Measurements from ENCODE around the gene NPLOC4.

NPLOC4 gene

DNA sequence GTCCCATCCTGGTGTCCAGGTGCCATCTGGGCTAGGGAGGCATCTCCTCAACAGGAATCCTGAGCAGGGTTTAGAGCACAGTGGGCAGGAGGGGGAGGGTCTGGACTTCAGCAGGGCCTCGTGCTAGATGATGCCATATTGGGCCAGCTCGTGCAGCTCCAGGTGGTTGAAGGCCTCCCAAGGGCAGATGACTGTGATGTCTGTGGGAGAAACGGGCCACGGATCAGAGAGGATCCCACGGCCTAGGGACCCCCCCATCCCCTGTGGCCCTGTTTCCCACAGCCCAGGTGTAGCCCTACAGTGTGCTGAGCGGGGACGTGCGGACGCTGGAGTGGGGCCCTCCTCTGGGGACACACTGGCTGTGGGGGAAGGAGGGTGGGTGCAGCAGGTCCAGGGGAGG is 14.0 kb upstream of the NPLOC4 start:
- H3K27me3 ChIP-seq (ENCODE audit: low read length), result no peaks in the 10 kb centered on the region
- H3K79me2 ChIP-seq (ENCODE audit: insufficient read depth, low read length), result no peaks in the 10 kb centered on the region
- no peak overlapping the region for H3K9ac ChIP-seq (ENCODE audit: low read length)
- no peak overlapping the region for H3K4me2 ChIP-seq (ENCODE audit: low read depth, low read length, poor library complexity, severe bottlenecking)
- H4K20me1 ChIP-seq (ENCODE audit: low read depth, low read length), result no peaks in the 10 kb centered on the region
- no peak for TF ChIP-seq EZH2phosphoT487 (conservative IDR thresholded peaks at IDR 0.05; ENCODE audit: low read length)
- TF ChIP-seq, protein P1, sequence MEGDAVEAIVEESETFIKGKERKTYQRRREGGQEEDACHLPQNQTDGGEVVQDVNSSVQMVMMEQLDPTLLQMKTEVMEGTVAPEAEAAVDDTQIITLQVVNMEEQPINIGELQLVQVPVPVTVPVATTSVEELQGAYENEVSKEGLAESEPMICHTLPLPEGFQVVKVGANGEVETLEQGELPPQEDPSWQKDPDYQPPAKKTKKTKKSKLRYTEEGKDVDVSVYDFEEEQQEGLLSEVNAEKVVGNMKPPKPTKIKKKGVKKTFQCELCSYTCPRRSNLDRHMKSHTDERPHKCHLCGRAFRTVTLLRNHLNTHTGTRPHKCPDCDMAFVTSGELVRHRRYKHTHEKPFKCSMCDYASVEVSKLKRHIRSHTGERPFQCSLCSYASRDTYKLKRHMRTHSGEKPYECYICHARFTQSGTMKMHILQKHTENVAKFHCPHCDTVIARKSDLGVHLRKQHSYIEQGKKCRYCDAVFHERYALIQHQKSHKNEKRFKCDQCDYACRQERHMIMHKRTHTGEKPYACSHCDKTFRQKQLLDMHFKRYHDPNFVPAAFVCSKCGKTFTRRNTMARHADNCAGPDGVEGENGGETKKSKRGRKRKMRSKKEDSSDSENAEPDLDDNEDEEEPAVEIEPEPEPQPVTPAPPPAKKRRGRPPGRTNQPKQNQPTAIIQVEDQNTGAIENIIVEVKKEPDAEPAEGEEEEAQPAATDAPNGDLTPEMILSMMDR (IDR thresholded peaks at IDR 0.05; ENCODE audit: insufficient read depth, low read length, poor library complexity, severe bottlenecking), result no peak
- H3K9me2 ChIP-seq (replicated peaks; ENCODE audit: insufficient read depth, low read length), result no peaks in the 10 kb centered on the region
- H3K27ac ChIP-seq (ENCODE audit: low read depth, low read length), result no peak overlapping the region
- H3K9me3 ChIP-seq (ENCODE audit: insufficient read depth, low read length), result no peaks in the 10 kb centered on the region
- no peak overlapping the region for H2AFZ ChIP-seq (ENCODE audit: low read depth, low read length, severe bottlenecking)
- H3K4me3 ChIP-seq (ENCODE audit: insufficient read depth, low read length, poor library complexity, severe bottlenecking), result no peak overlapping the region
- no peaks in the 10 kb centered on the region for H3K36me3 ChIP-seq (ENCODE audit: low read length)
- H3F3A ChIP-seq (ENCODE audit: insufficient read depth), result no peaks in the 10 kb centered on the region

DNA sequence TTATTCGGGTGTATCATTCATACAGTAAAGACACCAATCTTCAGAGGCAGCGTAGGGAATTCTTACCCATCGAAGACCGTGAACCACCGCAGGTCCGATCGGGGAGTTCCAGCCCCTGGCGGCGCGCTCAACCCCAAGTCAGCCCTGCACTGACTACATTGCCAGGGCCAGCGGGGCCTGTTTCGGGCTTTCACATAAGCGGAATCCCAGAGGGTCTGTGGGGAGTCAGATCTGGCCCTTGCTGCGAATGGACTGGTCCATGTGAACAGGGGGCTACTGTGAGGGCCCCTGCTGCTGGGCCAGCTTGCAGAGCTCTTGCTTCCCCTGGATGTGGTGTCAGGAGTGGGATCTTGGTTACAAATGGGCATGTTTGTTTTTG is 11.8 kb upstream of the NPLOC4 start:
- no peaks in the 10 kb centered on the region for H3K9me2 ChIP-seq (replicated peaks; ENCODE audit: insufficient read depth, low read length)
- TF ChIP-seq EZH2phosphoT487 (conservative IDR thresholded peaks at IDR 0.05; ENCODE audit: low read length), result no peak
- TF ChIP-seq, protein P1 (IDR thresholded peaks at IDR 0.05; ENCODE audit: insufficient read depth, low read length, poor library complexity, severe bottlenecking), result no peak
- no peaks in the 10 kb centered on the region for H3K27me3 ChIP-seq (ENCODE audit: low read length)
- no peaks in the 10 kb centered on the region for H3F3A ChIP-seq (ENCODE audit: insufficient read depth)
- H2AFZ ChIP-seq (ENCODE audit: low read depth, low read length, severe bottlenecking), result no peak overlapping the region
- H3K36me3 ChIP-seq (ENCODE audit: low read length), result no peaks in the 10 kb centered on the region
- no peak overlapping the region for H3K9ac ChIP-seq (ENCODE audit: low read length)
- no peak overlapping the region for H3K4me2 ChIP-seq (ENCODE audit: low read depth, low read length, poor library complexity, severe bottlenecking)
- no peaks in the 10 kb centered on the region for H3K79me2 ChIP-seq (ENCODE audit: insufficient read depth, low read length)
- H3K27ac ChIP-seq (ENCODE audit: low read depth, low read length), result no peak overlapping the region
- no peaks in the 10 kb centered on the region for H3K9me3 ChIP-seq (ENCODE audit: insufficient read depth, low read length)
- no peak overlapping the region for H3K4me3 ChIP-seq (ENCODE audit: insufficient read depth, low read length, poor library complexity, severe bottlenecking)
- H4K20me1 ChIP-seq (ENCODE audit: low read depth, low read length), result no peaks in the 10 kb centered on the region

DNA sequence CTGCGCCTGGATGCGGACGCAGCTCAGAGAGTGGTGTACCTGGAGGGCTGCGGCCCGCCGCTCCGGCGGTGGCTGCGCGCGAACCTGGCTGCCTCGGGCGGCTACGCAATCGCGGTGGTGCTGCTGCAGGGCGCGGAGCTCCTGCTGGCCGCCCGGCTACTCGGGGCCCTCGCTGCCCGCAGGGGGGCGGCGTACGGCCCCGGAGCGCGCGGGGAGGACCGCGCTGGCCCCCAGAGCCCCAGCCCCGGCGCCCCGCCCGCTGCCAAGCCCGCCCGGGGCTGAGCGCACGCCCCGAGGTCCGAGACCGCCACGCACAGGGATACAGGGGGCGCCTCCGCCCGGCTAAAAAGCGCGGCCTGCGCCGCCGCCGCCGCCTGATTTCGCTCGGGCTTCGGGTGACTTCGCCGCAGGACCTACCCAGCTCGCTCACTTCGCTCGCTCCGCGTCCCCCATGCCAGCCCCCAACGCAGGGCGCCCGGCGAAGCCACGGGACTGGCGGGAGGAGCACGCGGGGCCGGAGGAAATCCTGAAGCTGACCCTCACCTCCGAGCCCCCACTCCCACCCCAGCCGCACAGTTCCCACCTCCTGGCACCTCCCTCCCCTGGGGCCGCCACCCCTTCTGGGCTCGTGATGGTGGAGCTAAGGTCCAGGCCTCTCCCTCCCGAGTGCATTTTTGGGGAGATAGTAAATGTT is 11.2 kb upstream of the NPLOC4 start:
- Histone ChIP-seq H3K36me3 (ENCODE audit: low read length) (no peaks in the 10 kb centered on the region), H2AFZ (ENCODE audit: low read depth, low read length, severe bottlenecking) (no peak overlapping the region), H3K9me3 (ENCODE audit: insufficient read depth, low read length) (no peaks in the 10 kb centered on the region), H4K20me1 (ENCODE audit: low read depth, low read length) (no peaks in the 10 kb centered on the region), H3K4me3 (ENCODE audit: insufficient read depth, low read length, poor library complexity, severe bottlenecking) (no peak overlapping the region), H3F3A (ENCODE audit: insufficient read depth) (no peaks in the 10 kb centered on the region), H3K4me2 (ENCODE audit: low read depth, low read length, poor library complexity, severe bottlenecking) (no peak overlapping the region), H3K9ac (ENCODE audit: low read length) (no peak overlapping the region), H3K9me2 (replicated peaks; ENCODE audit: insufficient read depth, low read length) (no peaks in the 10 kb centered on the region), H3K79me2 (ENCODE audit: insufficient read depth, low read length) (no peaks in the 10 kb centered on the region), H3K27me3 (ENCODE audit: low read length) (no peaks in the 10 kb centered on the region), H3K27ac (ENCODE audit: low read depth, low read length) (no peak overlapping the region)
- TF ChIP-seq, protein P1 (IDR thresholded peaks at IDR 0.05; ENCODE audit: insufficient read depth, low read length, poor library complexity, severe bottlenecking), result no peak
